HG03565 (cell line): ENCODE results near the gene SGCA.

Source experiments
- ATAC-seq: cut with Tn5 transposase; IDR thresholded peaks from one replicate; pipeline ENCODE4 v1.9.1; 2021; ENCODE audit warnings: mild to moderate bottlenecking, moderate library complexity; ENCODE audit not compliant: unreplicated experiment

SGCA gene

GRCh38 chr17:50221266-50221863 lies 55.6 kb downstream of the SGCA start:
- ATAC-seq, result no peak

GRCh38 chr17:50221864-50222545 lies 56.2 kb downstream of the SGCA start:
- no peak for ATAC-seq

- ATAC-seq, result no peak
These were observed 57.1 kb downstream of the SGCA start for GRCh38 chr17:50222922-50223321.
